HG02943 (cell line): Measurements from ENCODE around the gene DUS2.

Source experiments
- ATAC-seq: cut with Tn5 transposase; IDR thresholded peaks from one replicate; pipeline ENCODE4 v1.9.1; 2021; ENCODE audit warnings: mild to moderate bottlenecking, low read depth, moderate library complexity; ENCODE audit not compliant: unreplicated experiment

The DUS2 gene

DNA sequence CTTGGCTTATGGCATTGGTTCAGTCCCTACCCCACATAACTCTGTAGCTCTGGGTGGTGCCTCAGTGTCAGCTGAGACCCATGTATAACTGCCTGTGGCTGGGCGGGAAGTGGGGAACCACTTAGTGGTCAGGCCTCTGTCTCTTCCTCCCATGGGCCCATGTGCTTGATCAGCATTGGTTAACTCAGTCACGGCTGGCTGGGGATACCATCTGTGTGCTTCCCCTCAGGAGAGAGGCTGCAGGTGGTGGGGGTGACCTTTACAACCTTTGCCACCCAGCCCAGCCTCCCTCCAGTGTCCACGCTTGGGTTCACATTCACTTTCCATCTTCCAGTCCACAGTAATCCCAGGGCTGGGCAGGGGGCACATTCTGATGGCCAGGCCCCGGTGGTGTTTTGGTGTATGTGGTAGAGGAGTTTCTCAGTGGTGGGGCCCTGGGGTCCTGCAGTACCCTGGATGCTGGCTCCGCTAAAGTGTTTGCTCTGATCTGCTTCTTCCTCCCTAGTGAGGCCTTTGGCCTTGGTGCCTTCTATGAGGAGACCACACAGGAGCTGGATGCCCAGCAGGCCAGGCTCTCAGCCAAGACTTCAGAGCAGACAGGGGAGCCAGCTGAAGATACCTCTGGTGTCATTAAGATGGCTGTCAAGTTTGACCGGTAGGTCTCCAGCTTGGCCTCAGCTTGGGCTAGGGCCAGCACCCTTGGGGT, 51.9 kb downstream of the DUS2 start:
- ATAC-seq = peak; percentile 70

DNA sequence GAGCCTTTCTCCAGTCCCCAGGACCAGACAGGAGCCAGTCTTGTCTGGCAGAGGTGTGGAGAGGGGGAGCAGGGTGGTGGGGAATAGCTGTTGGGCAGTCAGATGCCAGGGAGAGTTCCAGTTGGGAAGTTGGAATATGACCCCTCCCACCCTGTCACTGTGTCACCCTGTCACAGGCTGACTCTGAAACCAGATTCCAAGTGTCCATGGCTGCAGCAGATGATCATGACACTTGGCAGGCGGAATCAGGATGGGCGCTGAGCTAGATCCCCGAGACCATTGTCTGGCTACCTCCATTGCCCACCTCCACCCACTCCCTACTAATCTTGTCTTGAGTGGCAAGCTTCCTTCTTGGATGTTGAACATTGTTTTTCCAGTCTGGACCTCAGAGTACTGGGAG, 52.9 kb downstream of the DUS2 start:
- ATAC-seq = no peak

DNA sequence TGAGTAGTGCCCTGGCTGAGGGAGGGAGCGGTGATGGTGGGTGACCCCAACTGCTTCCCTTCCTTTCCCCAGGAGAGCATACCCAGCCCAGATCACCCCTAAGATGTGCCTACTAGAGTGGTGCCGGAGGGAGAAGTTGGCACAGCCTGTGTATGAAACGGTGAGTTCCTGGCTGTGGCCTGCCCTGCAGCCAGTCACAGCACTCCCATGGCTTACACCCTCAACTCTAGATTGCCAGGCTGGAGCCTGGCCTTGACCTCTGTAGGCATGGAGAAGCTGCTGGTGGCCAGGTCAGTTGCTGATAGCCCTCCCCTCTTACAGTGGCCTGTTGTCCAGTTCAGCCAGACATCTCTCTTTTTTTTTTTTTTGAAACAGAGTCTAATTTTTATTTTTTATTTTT, 53.5 kb downstream of the DUS2 start:
- ATAC-seq = no peak

- no peak for ATAC-seq
Observed at GRCh38 chr16:68077866-68078700, 55.0 kb downstream of the DUS2 start.

GRCh38 chr16:68078701-68079375, 55.8 kb downstream of the DUS2 start:
- ATAC-seq = no peak

GRCh38 chr16:68079376-68079625, 56.2 kb downstream of the DUS2 start:
- no peak for ATAC-seq

- no peak for ATAC-seq
Observed at GRCh38 chr16:68079626-68080344, 56.7 kb downstream of the DUS2 start.

- ATAC-seq = no peak
Observed at GRCh38 chr16:68081861-68082628, 59.0 kb downstream of the DUS2 start.

DNA sequence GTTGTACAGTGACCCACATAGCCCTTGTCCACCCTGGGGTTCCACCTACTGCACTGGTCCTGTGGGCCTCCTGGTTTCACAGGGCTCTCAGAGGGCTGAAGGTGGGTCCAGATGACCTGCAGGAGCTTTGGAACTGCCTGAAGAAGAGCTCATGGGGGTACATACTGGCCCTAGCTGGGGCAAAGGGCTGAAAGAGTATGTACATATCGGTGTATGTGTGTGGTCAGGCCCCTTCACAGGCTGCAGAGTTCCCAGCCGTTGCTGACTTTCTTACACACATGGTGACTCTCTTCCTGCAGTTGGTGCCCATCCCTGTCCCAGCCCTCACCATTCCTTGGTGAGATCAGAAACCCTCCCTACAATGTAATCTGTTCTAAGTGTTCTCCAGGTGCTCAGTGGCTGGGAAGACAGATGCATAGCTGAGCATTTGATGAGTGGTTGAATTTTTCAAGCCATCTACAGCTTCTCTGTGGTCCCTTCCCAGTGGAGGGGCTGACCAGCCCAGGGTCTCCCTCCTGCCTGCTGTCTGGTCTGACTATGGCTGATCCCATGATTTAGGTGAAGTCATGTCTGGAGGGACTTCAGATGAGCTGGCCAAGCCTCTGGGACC, 59.6 kb downstream of the DUS2 start:
- ATAC-seq = no peak

- no peak for ATAC-seq
Observed at GRCh38 chr16:68083239-68083781, 60.2 kb downstream of the DUS2 start.

GRCh38 chr16:68083861-68084503, 60.9 kb downstream of the DUS2 start:
- peak; percentile 1 for ATAC-seq

GRCh38 chr16:68084504-68085258, 61.6 kb downstream of the DUS2 start:
- ATAC-seq = peak; percentile 52

DNA sequence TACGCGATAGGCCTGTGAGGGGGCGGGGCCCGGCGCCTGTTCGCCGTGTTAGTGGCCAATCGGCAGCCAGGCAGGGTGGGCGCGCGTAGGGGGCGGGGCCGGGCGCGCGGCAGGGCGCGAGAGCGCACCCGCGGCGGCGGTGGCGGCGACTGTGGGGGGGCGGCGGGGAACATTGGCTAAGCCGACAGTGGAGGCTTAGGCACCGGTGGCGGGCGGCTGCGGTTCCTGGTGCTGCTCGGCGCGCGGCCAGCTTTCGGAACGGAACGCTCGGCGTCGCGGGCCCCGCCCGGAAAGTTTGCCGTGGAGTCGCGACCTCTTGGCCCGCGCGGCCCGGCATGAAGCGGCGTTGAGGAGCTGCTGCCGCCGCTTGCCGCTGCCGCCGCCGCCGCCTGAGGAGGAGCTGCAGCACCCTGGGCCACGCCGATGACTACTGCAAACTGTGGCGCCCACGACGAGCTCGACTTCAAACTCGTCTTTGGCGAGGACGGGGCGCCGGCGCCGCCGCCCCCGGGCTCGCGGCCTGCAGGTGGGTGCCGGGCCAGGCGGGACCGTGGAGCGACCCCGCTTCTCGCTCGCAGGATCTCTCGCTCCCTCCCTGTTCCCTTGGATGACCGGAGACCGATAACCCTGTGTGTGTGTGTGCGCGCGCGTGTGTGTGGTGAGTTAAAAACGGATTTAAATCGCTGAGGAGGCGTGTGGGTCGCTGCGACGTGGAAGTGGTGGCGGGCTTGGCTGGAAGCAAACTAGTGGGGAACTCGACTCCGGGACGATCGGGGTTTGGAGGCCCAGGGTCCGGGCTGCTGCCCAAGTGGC, 62.4 kb downstream of the DUS2 start, which contains the start of gene NFATC3:
TSS of gene NFATC3 (plus strand) at position 112 of the 813 bp plus-strand sequence. CDS start at position 424, 312 bp downstream.
- ATAC-seq = peak; percentile 43

DNA sequence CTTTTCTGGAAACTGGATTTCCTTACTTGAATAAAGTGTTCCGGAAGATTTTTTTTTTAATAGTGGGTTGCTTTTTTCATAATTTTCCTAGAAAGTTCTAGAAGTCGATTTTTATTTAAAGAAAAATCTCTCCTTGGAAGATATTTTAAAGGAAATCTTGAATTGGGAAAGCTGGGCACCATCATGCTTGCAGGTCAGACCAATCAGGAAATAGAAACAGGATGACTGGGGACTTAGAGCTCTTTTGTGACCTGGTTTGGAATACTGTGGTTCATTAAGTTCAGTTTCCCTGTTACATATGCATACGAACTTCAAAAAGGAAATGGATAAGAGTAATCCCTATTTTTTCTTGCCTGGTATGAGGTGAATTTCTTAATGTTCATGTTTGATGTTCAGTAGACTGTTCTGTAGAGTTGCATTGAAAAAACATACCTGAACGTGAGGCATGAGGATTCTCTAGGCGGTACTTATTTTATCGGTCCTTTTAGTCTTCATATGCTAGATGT, 63.3 kb downstream of the DUS2 start:
- ATAC-seq = no peak

GRCh38 chr16:68086860-68087268, 63.8 kb downstream of the DUS2 start:
- no peak for ATAC-seq

- ATAC-seq = no peak
Observed at GRCh38 chr16:68087688-68088087, 64.6 kb downstream of the DUS2 start.
